GM12878 (cell line): ENCODE measurements around the gene ATF7. TPM values are rescaled to one million over a fixed set of nuclear protein-coding genes. Genes with fewer than 3 reads are reported as not detected.

ENCODE experiments used
- ATAC-seq: fragments of 200-7000 bp; cut with Tn5 transposase; 3 replicates; pipeline ENCODE4 v1.9.1; 2020; ENCODE audit warnings: mild to moderate bottlenecking, moderate library complexity
- BruUV-seq: library from RNA; stranded (reverse); fragments of 400-500 nt; replicated peaks from 2 replicates; lab custom pipeline; 2021; lab: Mats Ljungman, UMichigan
- CTCF ChIA-PET: fragments of 300-600 bp; sonication (Branson Sonifier 250); formaldehyde crosslinking; extraction: SDS; loops from one replicate; lab custom pipeline; 2021; ENCODE audit warnings: inconsistent platforms; lab: Yijun Ruan, JAX
- POLR2A ChIA-PET: fragments of 350-600 bp; formaldehyde crosslinking; extraction: SDS; loops from one replicate; lab custom pipeline; 2021; ENCODE audit warnings: inconsistent platforms; lab: Charles Lee
- RAD21 ChIA-PET: fragments of 300-600 bp; sonication (Branson Sonifier 250); formaldehyde crosslinking; loops from one replicate; lab custom pipeline; 2023; ENCODE audit warnings: antibody characterized with exemption; ENCODE audit not compliant: unreplicated experiment; lab: Charles Lee
- SMC1A ChIA-PET: fragments of 300-600 bp; sonication (Branson Sonifier 250); formaldehyde crosslinking; loops from one replicate; lab custom pipeline; 2023; ENCODE audit not compliant: unreplicated experiment, uncharacterized antibody; lab: Charles Lee
- DNase-seq: peaks from one replicate; pipeline ENCODE4 v3.0.0-alpha.2; 2011; ENCODE audit warnings: low read depth, low spot score
- FAIRE-seq: peaks from 3 replicates; lab custom pipeline; 2011; peaks lifted over from hg19 to GRCh38; lab: Jason Lieb, UNC
- H2AFZ ChIP-seq: 2 replicates; pipeline ENCODE4 v1.6.0; 2011; ENCODE audit warnings: low read depth, low read length, control low read depth; ENCODE audit not compliant: control insufficient read depth
- H3K27ac ChIP-seq: 2 replicates; pipeline ENCODE4 v1.5.1; 2011; ENCODE audit warnings: control low read depth; ENCODE audit not compliant: control insufficient read depth, insufficient read depth
- H3K27me3 ChIP-seq, 2 experiments: replicated peaks in 1 of 2; 2 replicates each; pipeline versions ENCODE4 v1.6.0 to v1.6.1; 2011; ENCODE audit warnings: low read length in 1 of 2; ENCODE audit not compliant: control insufficient read depth in 2 of 2, insufficient read depth in 2 of 2
- H3K36me3 ChIP-seq, 2 experiments: 2 replicates each; pipeline ENCODE4 v1.5.1; 2011; ENCODE audit warnings: low read length in 1 of 2; ENCODE audit not compliant: control insufficient read depth in 2 of 2, insufficient read depth in 2 of 2
- H3K4me1 ChIP-seq: 2 replicates; pipeline ENCODE4 v1.6.1; 2011; ENCODE audit warnings: mild to moderate bottlenecking, low read length, moderate library complexity, mixed read lengths; ENCODE audit not compliant: control insufficient read depth, insufficient read depth
- H3K4me2 ChIP-seq: 2 replicates; pipeline ENCODE4 v1.6.0; 2011; ENCODE audit warnings: control low read depth; ENCODE audit not compliant: control insufficient read depth, insufficient read depth
- H3K4me3 ChIP-seq: fragments of 200-600 bp; sonication (generic); 2 replicates; pipeline ENCODE4 v1.5.1; 2016
- H3K79me2 ChIP-seq: 2 replicates; pipeline ENCODE4 v1.6.0; 2011; ENCODE audit warnings: low read length; ENCODE audit not compliant: control insufficient read depth, insufficient read depth
- H3K9ac ChIP-seq: 2 replicates; pipeline ENCODE4 v1.8.0; 2011; ENCODE audit warnings: low read length, control low read depth, mixed read lengths; ENCODE audit not compliant: control insufficient read depth, insufficient read depth
- H3K9me3 ChIP-seq: replicated peaks from 3 replicates; pipeline ENCODE4 v1.5.1; 2011; ENCODE audit warnings: mild to moderate bottlenecking, low read length; ENCODE audit not compliant: control insufficient read depth, insufficient read depth
- H4K20me1 ChIP-seq: 2 replicates; pipeline ENCODE4 v1.6.0; 2011; ENCODE audit not compliant: control insufficient read depth, insufficient read depth
- BHLHE40 ChIP-seq, 2 experiments: fragments of 450-650 bp in 1 of 2; IDR thresholded peaks; 2 replicates each; pipeline ENCODE4 v1.6.1; 2011 to 2017; ENCODE audit warnings: low read depth in 2 of 2, borderline replicate concordance in 1 of 2, improper control_type of control experiment in 1 of 2, low read length in 1 of 2, mild to moderate bottlenecking in 1 of 2
- BRCA1 ChIP-seq: IDR thresholded peaks from 2 replicates; pipeline ENCODE4 v1.6.1; 2011; ENCODE audit warnings: low read depth, low read length, improper control_type of control experiment
- CHD4 ChIP-seq: fragments of 200-600 bp; sonication (generic); IDR thresholded peaks from 2 replicates; pipeline ENCODE4 v1.6.1; 2016; ENCODE audit warnings: mild to moderate bottlenecking
- EGR1 ChIP-seq, 2 experiments: IDR thresholded peaks; 1 replicate in 1 of 2; 2 replicates in 1 of 2; pipeline ENCODE4 v1.6.1; 2011 to 2012; ENCODE audit warnings: low read depth in 2 of 2, low read length in 2 of 2, borderline replicate concordance in 1 of 2, mild to moderate bottlenecking in 1 of 2, moderate library complexity in 1 of 2
- ESRRA ChIP-seq: IDR thresholded peaks from 2 replicates; pipeline ENCODE4 v1.6.1; 2012; ENCODE audit warnings: mild to moderate bottlenecking, low read length, improper control_type of control experiment
- HCFC1 ChIP-seq: fragments of 150-350 bp; IDR thresholded peaks from 2 replicates; pipeline ENCODE4 v1.6.1; 2014; ENCODE audit warnings: low read length
- HDAC6 ChIP-seq: fragments of 200-600 bp; sonication (generic); IDR thresholded peaks from one replicate; pipeline ENCODE4 v1.8.0; 2017; ENCODE audit warnings: antibody characterized with exemption; ENCODE audit not compliant: unreplicated experiment
- IRF3 ChIP-seq: fragments of 450-650 bp; IDR thresholded peaks from 2 replicates; pipeline ENCODE4 v1.6.1; 2014; ENCODE audit warnings: mild to moderate bottlenecking
- JUND ChIP-seq: IDR thresholded peaks from 2 replicates; pipeline ENCODE4 v1.6.1; 2012; ENCODE audit warnings: low read depth, mild to moderate bottlenecking, low read length, improper control_type of control experiment, moderate library complexity
- NFYA ChIP-seq: IDR thresholded peaks from 2 replicates; pipeline ENCODE4 v1.6.1; 2011; ENCODE audit warnings: low read depth, mild to moderate bottlenecking, low read length, improper control_type of control experiment, borderline replicate concordance
- PML ChIP-seq: IDR thresholded peaks from 2 replicates; pipeline ENCODE4 v1.6.1; 2012; ENCODE audit warnings: low read length, inconsistent platforms
- RAD51 ChIP-seq: fragments of 450-650 bp; IDR thresholded peaks from 2 replicates; pipeline ENCODE4 v1.6.1; 2016; ENCODE audit warnings: moderate library complexity, mild to moderate bottlenecking, inconsistent platforms
- RB1 ChIP-seq: fragments of 450-650 bp; formaldehyde crosslinking; IDR thresholded peaks from 2 replicates; pipeline ENCODE4 v1.6.1; 2017; ENCODE audit warnings: mild to moderate bottlenecking, borderline replicate concordance
- RELA ChIP-seq: fragments of 450-650 bp; IDR thresholded peaks from 2 replicates; pipeline ENCODE4 v1.8.0; 2014; ENCODE audit warnings: borderline replicate concordance; ENCODE audit not compliant: partially characterized antibody
- RELB ChIP-seq: fragments of 450-650 bp; IDR thresholded peaks from 2 replicates; pipeline ENCODE4 v1.6.1; 2017; ENCODE audit warnings: low read depth, mild to moderate bottlenecking, moderate library complexity
- STAT3 ChIP-seq: IDR thresholded peaks from 2 replicates; pipeline ENCODE4 v1.6.1; 2011; ENCODE audit warnings: low read depth, low read length, improper control_type of control experiment
- TCF7 ChIP-seq: IDR thresholded peaks from 2 replicates; pipeline ENCODE4 v1.6.1; 2014; ENCODE audit warnings: antibody characterized with exemption, borderline replicate concordance
- WRNIP1 ChIP-seq: IDR thresholded peaks from 2 replicates; pipeline ENCODE4 v1.6.1; 2011; ENCODE audit warnings: low read depth, low read length, improper control_type of control experiment, borderline replicate concordance
- ZBTB40 ChIP-seq: fragments of 450-650 bp; IDR thresholded peaks from 2 replicates; pipeline ENCODE4 v1.6.1; 2016; ENCODE audit warnings: mild to moderate bottlenecking, moderate library complexity, borderline replicate concordance
- WGBS: methylation state at CpG from one replicate; pipeline ENCODE4 v1.1.6; 2016; ENCODE audit warnings: low lambda C conversion rate; ENCODE audit not compliant: insufficient replicate concordance, insufficient coverage; ENCODE audit errors: missing lambda C conversion rate; 5-methylcytosine and 5-hydroxymethylcytosine counted together
- in situ Hi-C: fragments of 300-500 bp; cut with MboI; formaldehyde crosslinking; loops from 9 replicates; pipeline ENCODE4 v1.14.3; 2018; ENCODE audit warnings: mixed read lengths
- intact Hi-C: fragments of 100-400 bp; cut with micrococcal nuclease; formaldehyde crosslinking; loops from one replicate; pipeline ENCODE4 v1.14.2; 2022; ENCODE audit not compliant: unreplicated experiment
- polyA plus RNA-seq, 11 experiments: library from polyadenylated mRNA; depleted of rRNA in 4 of 11; unstranded in 6 of 11; stranded (reverse) in 5 of 11; fragments of >200 nt; fragmentation: Nextera tagmentation in 4 of 11; fragmentation: Illumina TruSeq in 1 of 11; extraction: Ambion mirVana in 4 of 11; extraction: Trizol in 1 of 11; gene quantifications; 1 replicate in 1 of 11; 2 replicates in 10 of 11; pipeline versions ENCODE4 v1.2.1 to v1.2.3, GENCODE V29; 2011 to 2016; ENCODE audit warnings: inconsistent platforms in 2 of 11, missing spikeins in 2 of 11, low read depth in 1 of 11
- total RNA-seq, 4 experiments: library from RNA; depleted of rRNA in 3 of 4; stranded (reverse); fragments of >200 nt in 3 of 4; fragmentation: Illumina TruSeq in 1 of 4; extraction: Trizol in 1 of 4; gene quantifications; 2 replicates each; pipeline versions ENCODE4 v1.2.1 to v1.2.3, GENCODE V29; 2013 to 2021

ATF7 gene
- total and polyA plus RNA-seq, 10 of the 15 experiments (the other 5 are each of a cell fraction or from before 2014, with no cell fraction given), result 9.1 to 30.7 (median 21.8) TPM

- Histone ChIP-seq H3K4me3 (no peak overlapping the region), H3K4me1 (peaks cover 25% of the 10 kb centered on the region), H3K4me2 (0 out of 2 replicates have a peak overlapping the region, but pooled peaks have one; percentile 30), H2AFZ (no peak overlapping the region), H3K9me3 (no peaks in the 10 kb centered on the region), H3K79me2 (peaks cover 33% of the 10 kb centered on the region), H3K27ac (no peak overlapping the region; the same call in 1 of the 2 replicates), H3K27me3 (no peaks in the 10 kb centered on the region), H3K36me3 (no peaks in the 10 kb centered on the region; a peak in 1 of 4 replicates), H4K20me1 (no peaks in the 10 kb centered on the region), H3K9ac (no peak overlapping the region)
- RAD21 ChIA-PET, result interaction anchor here (2.8 kb wide), 1 partner anchor 9 kb away, joined by 14 read pairs; no protein-coding TSS in a partner anchor
- FAIRE-seq (no peak), ATAC-seq (no peak), DNase-seq (no peak)
- no TSS peak for BruUV-seq
- intact Hi-C loops (no loop called here), in situ Hi-C loops (no loop called here)
- CTCF ChIA-PET, result interaction anchor here (0.9 to 3.3 kb wide), 7 partner anchors 10 to 132 kb away, joined by 3 to 18 read pairs (median 5); partner anchors contain the start of gene ATP5MC2
- POLR2A ChIA-PET, result interaction anchor here (0.7 to 5.8 kb wide), 3 partner anchors 11 to 292 kb away, joined by 3 to 51 read pairs (median 14); partner anchors contain the start of gene ATF7
- WGBS, result 100% methylated on average over 1 of the region's 1 CpG
- SMC1A ChIA-PET, result interaction anchor here (1.0 to 4.6 kb wide), 5 partner anchors 10 to 75 kb away, joined by 3 to 52 read pairs (median 10); partner anchors contain the start of genes ATF7 and ATP5MC2
- TF ChIP-seq RELA (no peak), NFYA (no peak), RB1 (no peak), WRNIP1 (no peak), ZBTB40 (no peak), HDAC6 (no peak), JUND (no peak), EGR1 (IDR thresholded peaks at IDR 0.05; ENCODE audit: borderline replicate concordance in 1 of 2, low read depth in 2 of 2, low read length in 2 of 2) (no peak), TCF7 (no peak), RELB (no peak), HCFC1 (no peak), BRCA1 (no peak), IRF3 (no peak), CHD4 (no peak), PML (no peak), STAT3 (no peak), ESRRA (no peak), BHLHE40 (IDR thresholded peaks at IDR 0.05; ENCODE audit: borderline replicate concordance in 1 of 2, low read depth in 2 of 2, low read length in 1 of 2) (no peak), RAD51 (no peak)
These were observed 12.4 kb downstream of the ATF7 start for GRCh38 chr12:53613821-53614220.
